ENCODE data around the gene DAD1.

GRCh38 chr14:22593601-22594000, 4.6 kb upstream of the DAD1 start:
- TF ChIP-seq CTCF (optimal IDR thresholded peaks at IDR 0.05 in 1 of 3, IDR thresholded peaks at IDR 0.05 in 1 of 3, conservative IDR thresholded peaks at IDR 0.05 in 1 of 3; ENCODE audit: extremely low read depth in 1 of 3, insufficient read depth in 2 of 3, low read length in 3 of 3) (no peak), EZH2 (IDR thresholded peaks at IDR 0.05; ENCODE audit: low read length) (no peak)

Data from keratinocyte (primary cell).